ENCODE data around the gene PLXDC1.

Gene PLXDC1

GRCh38 chr17:39200070-39200879 is 48.8 kb upstream of the PLXDC1 start, which contains the start of gene RPL19 (continued):
- TF ChIP-seq ZEB2 (tag by site-specific recombination; IDR thresholded peaks at IDR 0.05) (peak; percentile 59), ZBTB49 (tag by site-specific recombination; IDR thresholded peaks at IDR 0.05; ENCODE audit: low read depth) (no peak), ZNF555 (tag by site-specific recombination; conservative IDR thresholded peaks at IDR 0.05) (no peak), ZNF660 (tag by site-specific recombination; IDR thresholded peaks at IDR 0.05) (peak; percentile 34; the same call in 1 of the 2 replicates), ZNF10 (tag by site-specific recombination; IDR thresholded peaks at IDR 0.05) (no peak), ZNF394 (tag by site-specific recombination; IDR thresholded peaks at IDR 0.05; ENCODE audit: borderline replicate concordance) (no peak), ZBTB8A (tag by site-specific recombination; IDR thresholded peaks at IDR 0.05) (no peak), ZNF664 (tag by site-specific recombination; IDR thresholded peaks at IDR 0.05) (no peak), ZNF629 (tag by site-specific recombination; IDR thresholded peaks at IDR 0.05) (peak; percentile 52; the same call in 1 of the 2 replicates), ZNF174 (tag by site-specific recombination; IDR thresholded peaks at IDR 0.05) (no peak), ZNF239 (tag by site-specific recombination; IDR thresholded peaks at IDR 0.05) (no peak), TRIM28 (IDR thresholded peaks at IDR 0.05; ENCODE audit: borderline replicate concordance, low read length) (no peak), ZNF677 (tag by site-specific recombination; IDR thresholded peaks at IDR 0.05) (no peak), ZNF621 (tag by site-specific recombination; IDR thresholded peaks at IDR 0.05) (no peak), ZNF433 (tag by site-specific recombination; IDR thresholded peaks at IDR 0.05; ENCODE audit: low read depth) (no peak), ZNF311 (tag by site-specific recombination; IDR thresholded peaks at IDR 0.05; ENCODE audit: borderline replicate concordance) (no peak), PRDM6 (tag by site-specific recombination; IDR thresholded peaks at IDR 0.05) (no peak), WT1 (tag by site-specific recombination; IDR thresholded peaks at IDR 0.05) (no peak), ZNF248 (tag by site-specific recombination; IDR thresholded peaks at IDR 0.05) (no peak), MZF1 (tag by site-specific recombination; IDR thresholded peaks at IDR 0.05; ENCODE audit: borderline replicate concordance) (no peak), ZNF211 (tag by site-specific recombination; IDR thresholded peaks at IDR 0.05; ENCODE audit: low read depth) (no peak), ZNF529 (tag by site-specific recombination; IDR thresholded peaks at IDR 0.05; ENCODE audit: insufficient replicate concordance) (no peak), ZXDB (tag by site-specific recombination; IDR thresholded peaks at IDR 0.05) (no peak; the same call in 1 of the 2 replicates), EGR2 (tag by site-specific recombination; IDR thresholded peaks at IDR 0.05; ENCODE audit: low read depth) (no peak), BCL11A (tag by site-specific recombination; IDR thresholded peaks at IDR 0.05; ENCODE audit: low read depth) (no peak), FEZF1 (tag by site-specific recombination; IDR thresholded peaks at IDR 0.05) (no peak)
- TF ChIP-seq, protein P1, sequence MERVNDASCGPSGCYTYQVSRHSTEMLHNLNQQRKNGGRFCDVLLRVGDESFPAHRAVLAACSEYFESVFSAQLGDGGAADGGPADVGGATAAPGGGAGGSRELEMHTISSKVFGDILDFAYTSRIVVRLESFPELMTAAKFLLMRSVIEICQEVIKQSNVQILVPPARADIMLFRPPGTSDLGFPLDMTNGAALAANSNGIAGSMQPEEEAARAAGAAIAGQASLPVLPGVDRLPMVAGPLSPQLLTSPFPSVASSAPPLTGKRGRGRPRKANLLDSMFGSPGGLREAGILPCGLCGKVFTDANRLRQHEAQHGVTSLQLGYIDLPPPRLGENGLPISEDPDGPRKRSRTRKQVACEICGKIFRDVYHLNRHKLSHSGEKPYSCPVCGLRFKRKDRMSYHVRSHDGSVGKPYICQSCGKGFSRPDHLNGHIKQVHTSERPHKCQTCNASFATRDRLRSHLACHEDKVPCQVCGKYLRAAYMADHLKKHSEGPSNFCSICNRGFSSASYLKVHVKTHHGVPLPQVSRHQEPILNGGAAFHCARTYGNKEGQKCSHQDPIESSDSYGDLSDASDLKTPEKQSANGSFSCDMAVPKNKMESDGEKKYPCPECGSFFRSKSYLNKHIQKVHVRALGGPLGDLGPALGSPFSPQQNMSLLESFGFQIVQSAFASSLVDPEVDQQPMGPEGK (tag by site-specific recombination; IDR thresholded peaks at IDR 0.05) = peak; percentile 29
- TF ChIP-seq, protein P2, sequence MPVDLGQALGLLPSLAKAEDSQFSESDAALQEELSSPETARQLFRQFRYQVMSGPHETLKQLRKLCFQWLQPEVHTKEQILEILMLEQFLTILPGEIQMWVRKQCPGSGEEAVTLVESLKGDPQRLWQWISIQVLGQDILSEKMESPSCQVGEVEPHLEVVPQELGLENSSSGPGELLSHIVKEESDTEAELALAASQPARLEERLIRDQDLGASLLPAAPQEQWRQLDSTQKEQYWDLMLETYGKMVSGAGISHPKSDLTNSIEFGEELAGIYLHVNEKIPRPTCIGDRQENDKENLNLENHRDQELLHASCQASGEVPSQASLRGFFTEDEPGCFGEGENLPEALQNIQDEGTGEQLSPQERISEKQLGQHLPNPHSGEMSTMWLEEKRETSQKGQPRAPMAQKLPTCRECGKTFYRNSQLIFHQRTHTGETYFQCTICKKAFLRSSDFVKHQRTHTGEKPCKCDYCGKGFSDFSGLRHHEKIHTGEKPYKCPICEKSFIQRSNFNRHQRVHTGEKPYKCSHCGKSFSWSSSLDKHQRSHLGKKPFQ (tag by site-specific recombination; IDR thresholded peaks at IDR 0.05) = no peak
- TF ChIP-seq, protein P3, sequence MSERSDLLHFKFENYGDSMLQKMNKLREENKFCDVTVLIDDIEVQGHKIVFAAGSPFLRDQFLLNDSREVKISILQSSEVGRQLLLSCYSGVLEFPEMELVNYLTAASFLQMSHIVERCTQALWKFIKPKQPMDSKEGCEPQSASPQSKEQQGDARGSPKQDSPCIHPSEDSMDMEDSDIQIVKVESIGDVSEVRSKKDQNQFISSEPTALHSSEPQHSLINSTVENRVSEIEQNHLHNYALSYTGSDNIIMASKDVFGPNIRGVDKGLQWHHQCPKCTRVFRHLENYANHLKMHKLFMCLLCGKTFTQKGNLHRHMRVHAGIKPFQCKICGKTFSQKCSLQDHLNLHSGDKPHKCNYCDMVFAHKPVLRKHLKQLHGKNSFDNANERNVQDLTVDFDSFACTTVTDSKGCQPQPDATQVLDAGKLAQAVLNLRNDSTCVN (tag by site-specific recombination; optimal IDR thresholded peaks at IDR 0.05) = peak; percentile 32
- TF ChIP-seq, protein P4, sequence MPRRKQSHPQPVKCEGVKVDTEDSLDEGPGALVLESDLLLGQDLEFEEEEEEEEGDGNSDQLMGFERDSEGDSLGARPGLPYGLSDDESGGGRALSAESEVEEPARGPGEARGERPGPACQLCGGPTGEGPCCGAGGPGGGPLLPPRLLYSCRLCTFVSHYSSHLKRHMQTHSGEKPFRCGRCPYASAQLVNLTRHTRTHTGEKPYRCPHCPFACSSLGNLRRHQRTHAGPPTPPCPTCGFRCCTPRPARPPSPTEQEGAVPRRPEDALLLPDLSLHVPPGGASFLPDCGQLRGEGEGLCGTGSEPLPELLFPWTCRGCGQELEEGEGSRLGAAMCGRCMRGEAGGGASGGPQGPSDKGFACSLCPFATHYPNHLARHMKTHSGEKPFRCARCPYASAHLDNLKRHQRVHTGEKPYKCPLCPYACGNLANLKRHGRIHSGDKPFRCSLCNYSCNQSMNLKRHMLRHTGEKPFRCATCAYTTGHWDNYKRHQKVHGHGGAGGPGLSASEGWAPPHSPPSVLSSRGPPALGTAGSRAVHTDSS (tag by site-specific recombination; IDR thresholded peaks at IDR 0.05) = no peak
